DND-41 (cell line): Measurements from ENCODE around the gene KRT4.

Experiments used
- EZH2 ChIP-seq: IDR thresholded peaks from 3 replicates; pipeline ENCODE4 v1.6.1; 2012; ENCODE audit warnings: borderline replicate concordance, low read depth, mild to moderate bottlenecking, moderate library complexity, low read length, inconsistent platforms; ENCODE audit not compliant: severe bottlenecking
- TF ChIP-seq, protein P1 (sequence below): IDR thresholded peaks from 2 replicates; pipeline ENCODE4 v1.5.1; 2012; ENCODE audit warnings: borderline replicate concordance, low read length, moderate library complexity, mild to moderate bottlenecking; ENCODE audit not compliant: poor library complexity, severe bottlenecking; ENCODE audit errors: extremely low read depth

DNA sequence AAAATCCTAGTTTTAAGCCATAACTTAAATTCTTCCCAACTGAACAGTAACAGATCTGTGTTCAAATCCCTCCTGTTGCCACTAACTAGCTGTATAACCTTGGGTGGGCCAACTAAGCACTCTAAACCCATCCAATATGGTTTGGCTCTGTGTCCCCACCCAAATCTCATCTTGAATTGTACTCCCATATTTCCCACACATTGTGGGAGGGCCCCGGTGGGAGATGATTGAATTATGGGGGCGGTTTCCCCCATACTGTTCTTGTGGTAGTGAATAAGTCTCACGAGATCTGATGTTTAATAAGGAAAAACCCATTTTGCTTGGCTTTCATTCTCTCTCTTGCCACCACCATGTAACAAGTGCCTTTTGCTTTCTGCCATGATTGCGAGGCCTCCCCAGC lies 1.2 kb upstream of the KRT4 start:
- TF ChIP-seq EZH2 = no peak
- TF ChIP-seq, protein P1, sequence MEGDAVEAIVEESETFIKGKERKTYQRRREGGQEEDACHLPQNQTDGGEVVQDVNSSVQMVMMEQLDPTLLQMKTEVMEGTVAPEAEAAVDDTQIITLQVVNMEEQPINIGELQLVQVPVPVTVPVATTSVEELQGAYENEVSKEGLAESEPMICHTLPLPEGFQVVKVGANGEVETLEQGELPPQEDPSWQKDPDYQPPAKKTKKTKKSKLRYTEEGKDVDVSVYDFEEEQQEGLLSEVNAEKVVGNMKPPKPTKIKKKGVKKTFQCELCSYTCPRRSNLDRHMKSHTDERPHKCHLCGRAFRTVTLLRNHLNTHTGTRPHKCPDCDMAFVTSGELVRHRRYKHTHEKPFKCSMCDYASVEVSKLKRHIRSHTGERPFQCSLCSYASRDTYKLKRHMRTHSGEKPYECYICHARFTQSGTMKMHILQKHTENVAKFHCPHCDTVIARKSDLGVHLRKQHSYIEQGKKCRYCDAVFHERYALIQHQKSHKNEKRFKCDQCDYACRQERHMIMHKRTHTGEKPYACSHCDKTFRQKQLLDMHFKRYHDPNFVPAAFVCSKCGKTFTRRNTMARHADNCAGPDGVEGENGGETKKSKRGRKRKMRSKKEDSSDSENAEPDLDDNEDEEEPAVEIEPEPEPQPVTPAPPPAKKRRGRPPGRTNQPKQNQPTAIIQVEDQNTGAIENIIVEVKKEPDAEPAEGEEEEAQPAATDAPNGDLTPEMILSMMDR = no peak
